HepG2 (cell line): Measurements from ENCODE around the gene C1QTNF9. TPM values are rescaled to one million over a fixed set of nuclear protein-coding genes. Genes with fewer than 3 reads are reported as not detected.

Source experiments
- ARID2 ChIP-seq: sonication (generic); formaldehyde crosslinking; IDR thresholded peaks from 2 replicates; pipeline ENCODE4 v1.8.1; 2022; ENCODE audit warnings: mild to moderate bottlenecking, missing genetic modification reagents, borderline replicate concordance
- EZH2 ChIP-seq: conservative IDR thresholded peaks from 2 replicates; pipeline ENCODE4 v1.6.1; 2012; ENCODE audit warnings: mild to moderate bottlenecking, low read depth, low read length, moderate library complexity
- GATAD2A ChIP-seq: IDR thresholded peaks from 2 replicates; pipeline ENCODE4 v1.6.1; 2016
- GPN1 ChIP-seq: sonication (generic); formaldehyde crosslinking; IDR thresholded peaks from 2 replicates; pipeline ENCODE4 v1.5.1; 2020; ENCODE audit warnings: missing genetic modification reagents, borderline replicate concordance
- HNF4G ChIP-seq, 2 experiments: sonication (generic) in 1 of 2; formaldehyde crosslinking in 1 of 2; IDR thresholded peaks; 2 replicates each; pipeline versions ENCODE4 v1.4.0 to v1.6.1; 2011 to 2020; ENCODE audit warnings: borderline replicate concordance in 2 of 2, low read depth in 2 of 2, mild to moderate bottlenecking in 2 of 2, low read length in 1 of 2, missing genetic modification reagents in 1 of 2, moderate library complexity in 1 of 2
- HOXA9 ChIP-seq: sonication (generic); formaldehyde crosslinking; IDR thresholded peaks from 2 replicates; pipeline ENCODE4 v1.8.1; 2022; ENCODE audit warnings: missing genetic modification reagents, mild to moderate bottlenecking, moderate library complexity, borderline replicate concordance
- MIER2 ChIP-seq: IDR thresholded peaks from 2 replicates; pipeline ENCODE4 v1.6.1; 2016; ENCODE audit warnings: missing biosample characterization, missing genetic modification reagents
- NCOA2 ChIP-seq: sonication (generic); formaldehyde crosslinking; IDR thresholded peaks from 2 replicates; pipeline ENCODE4 v1.8.0; 2022; ENCODE audit warnings: inconsistent platforms
- POGZ ChIP-seq: sonication (generic); formaldehyde crosslinking; IDR thresholded peaks from 2 replicates; pipeline ENCODE4 v1.4.0; 2020; ENCODE audit warnings: mild to moderate bottlenecking, missing genetic modification reagents
- SATB2 ChIP-seq: sonication (generic); formaldehyde crosslinking; IDR thresholded peaks from 2 replicates; pipeline ENCODE4 v1.5.0; 2020; ENCODE audit warnings: missing genetic modification reagents
- SIN3A ChIP-seq: IDR thresholded peaks from 2 replicates; pipeline ENCODE4 v1.6.1; 2011; ENCODE audit warnings: low read depth, mild to moderate bottlenecking, control low read depth, low read length, borderline replicate concordance
- SRY ChIP-seq: sonication (generic); formaldehyde crosslinking; IDR thresholded peaks from 2 replicates; pipeline ENCODE4 v1.8.0; 2022; ENCODE audit warnings: mild to moderate bottlenecking, missing genetic modification reagents
- SUZ12 ChIP-seq: fragments of 150-350 bp; IDR thresholded peaks from 2 replicates; pipeline ENCODE4 v1.6.1; 2014; ENCODE audit warnings: low read depth, low read length
- TAF15 ChIP-seq: fragments of 200-400 bp; formaldehyde crosslinking; IDR thresholded peaks from one replicate; pipeline ENCODE4 v1.6.1; 2018; ENCODE audit warnings: mild to moderate bottlenecking, low read depth, low read length; ENCODE audit not compliant: poor library complexity, severe bottlenecking
- TOE1 ChIP-seq: sonication (generic); formaldehyde crosslinking; IDR thresholded peaks from 2 replicates; pipeline ENCODE4 v1.4.0; 2020; ENCODE audit warnings: mild to moderate bottlenecking, missing genetic modification reagents
- ZNF773 ChIP-seq: sonication (generic); formaldehyde crosslinking; IDR thresholded peaks from 2 replicates; pipeline ENCODE4 v1.4.0; 2020; ENCODE audit warnings: missing genetic modification reagents, borderline replicate concordance
- ZZZ3 ChIP-seq: sonication (generic); formaldehyde crosslinking; IDR thresholded peaks from 2 replicates; pipeline ENCODE4 v1.4.0; 2020; ENCODE audit warnings: missing genetic modification reagents, mild to moderate bottlenecking, borderline replicate concordance
- polyA plus RNA-seq, 8 experiments: library from polyadenylated mRNA; depleted of rRNA in 3 of 8; stranded (reverse) in 7 of 8; unstranded in 1 of 8; fragments of >200 nt; fragmentation: Illumina TruSeq in 4 of 8; extraction: Trizol in 4 of 8; gene quantifications; 2 replicates each; pipeline versions ENCODE4 v1.2.1 to v1.2.3, GENCODE V29; 2011 to 2016; ENCODE audit warnings: low read depth in 4 of 8, missing spikeins in 1 of 8, mixed read lengths in 1 of 8; ENCODE audit not compliant: insufficient read depth in 1 of 8
- total RNA-seq, 5 experiments: library from RNA; depleted of rRNA; stranded (reverse); fragments of >200 nt; fragmentation: Illumina TruSeq; extraction: Trizol; gene quantifications; 2 replicates each; pipeline ENCODE4 v1.2.3, GENCODE V29; 2016; ENCODE audit warnings: low read depth in 1 of 5
- TF ChIP-seq, protein P1 (sequence below): sonication (generic); formaldehyde crosslinking; IDR thresholded peaks from 2 replicates; pipeline ENCODE4 v1.9.0; 2021; ENCODE audit warnings: missing genetic modification reagents, borderline replicate concordance
- TF ChIP-seq, protein P2 (sequence below): sonication (generic); formaldehyde crosslinking; IDR thresholded peaks from 2 replicates; pipeline ENCODE4 v1.4.0; 2020; ENCODE audit warnings: missing genetic modification reagents, borderline replicate concordance
- TF ChIP-seq, protein P3 (sequence below): IDR thresholded peaks from 2 replicates; pipeline ENCODE4 v1.6.1; 2016; ENCODE audit warnings: missing compliant biosample characterization, missing genetic modification reagents, borderline replicate concordance
- TF ChIP-seq, protein P4 (sequence below): sonication (generic); formaldehyde crosslinking; IDR thresholded peaks from 2 replicates; pipeline ENCODE4 v1.8.1; 2022; ENCODE audit warnings: mild to moderate bottlenecking, missing genetic modification reagents

The C1QTNF9 gene
- total and polyA plus RNA-seq, 2 of the 13 experiments (the other 11 are each of a cell fraction or from before 2014, with no cell fraction given) = not detected

DNA sequence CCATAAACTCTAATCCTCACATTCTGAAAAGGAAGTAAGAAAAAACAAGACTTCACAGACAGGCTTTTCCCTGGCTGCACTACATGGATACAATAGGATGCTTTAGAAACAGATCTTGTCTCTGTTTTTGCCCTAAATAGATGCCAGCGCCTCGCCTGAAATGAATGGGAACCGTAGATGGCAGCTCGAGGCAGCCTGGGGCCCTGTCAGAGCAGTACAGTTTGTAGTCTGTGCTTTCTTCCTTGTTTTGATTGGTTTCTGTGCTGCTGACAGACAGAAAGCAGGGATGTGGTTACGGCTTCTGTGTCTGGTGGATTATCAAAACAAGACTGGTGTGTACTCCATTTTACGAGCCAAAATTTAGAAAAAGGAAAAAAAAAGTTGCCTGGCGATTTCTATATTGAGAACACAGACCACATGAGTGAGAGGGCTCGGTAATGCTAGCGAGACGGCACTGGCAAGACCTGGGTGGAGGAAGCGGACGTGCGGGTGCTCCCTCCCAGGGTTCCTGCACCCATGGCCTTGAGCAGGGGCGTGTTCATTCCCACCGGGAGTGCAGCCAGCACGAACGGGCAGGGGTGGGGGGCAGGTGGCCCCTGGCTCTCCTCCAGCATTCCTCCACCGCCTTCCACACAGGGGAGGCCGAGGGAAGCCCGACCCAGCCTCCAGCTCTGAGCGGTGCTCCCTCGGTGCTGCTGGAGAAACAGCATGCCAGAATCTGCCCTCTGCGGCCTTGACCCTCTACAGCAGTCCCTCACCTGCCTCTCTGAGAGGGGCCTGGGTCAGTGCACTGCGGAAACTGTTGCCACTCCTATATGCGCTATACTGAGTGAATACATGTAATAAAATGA, 37.6 kb upstream of the C1QTNF9 start (continued):
- TF ChIP-seq EZH2 (no peak), SUZ12 (no peak), TAF15 (no peak), TOE1 (no peak), SRY (CRISPR knock-in tag) (no peak), ZNF773 (CRISPR knock-in tag) (no peak), SATB2 (CRISPR knock-in tag) (no peak), HNF4G (IDR thresholded peaks at IDR 0.05; ENCODE audit: borderline replicate concordance, low read depth, low read length) (no peak), HNF4G (CRISPR knock-in tag; IDR thresholded peaks at IDR 0.05; ENCODE audit: borderline replicate concordance, low read depth) (peak; percentile 24; the same call in 1 of the 2 replicates), POGZ (CRISPR knock-in tag) (peak; percentile 82), GPN1 (no peak), GATAD2A (CRISPR knock-in tag) (peak; percentile 79), ARID2 (no peak), ZZZ3 (CRISPR knock-in tag) (0 out of 2 replicates have a peak, but pooled peaks have one; percentile 27), MIER2 (no peak), HOXA9 (CRISPR knock-in tag) (no peak), NCOA2 (CRISPR knock-in tag) (0 out of 2 replicates have a peak, but pooled peaks have one; percentile 31), SIN3A (no peak)
- TF ChIP-seq, protein P1, sequence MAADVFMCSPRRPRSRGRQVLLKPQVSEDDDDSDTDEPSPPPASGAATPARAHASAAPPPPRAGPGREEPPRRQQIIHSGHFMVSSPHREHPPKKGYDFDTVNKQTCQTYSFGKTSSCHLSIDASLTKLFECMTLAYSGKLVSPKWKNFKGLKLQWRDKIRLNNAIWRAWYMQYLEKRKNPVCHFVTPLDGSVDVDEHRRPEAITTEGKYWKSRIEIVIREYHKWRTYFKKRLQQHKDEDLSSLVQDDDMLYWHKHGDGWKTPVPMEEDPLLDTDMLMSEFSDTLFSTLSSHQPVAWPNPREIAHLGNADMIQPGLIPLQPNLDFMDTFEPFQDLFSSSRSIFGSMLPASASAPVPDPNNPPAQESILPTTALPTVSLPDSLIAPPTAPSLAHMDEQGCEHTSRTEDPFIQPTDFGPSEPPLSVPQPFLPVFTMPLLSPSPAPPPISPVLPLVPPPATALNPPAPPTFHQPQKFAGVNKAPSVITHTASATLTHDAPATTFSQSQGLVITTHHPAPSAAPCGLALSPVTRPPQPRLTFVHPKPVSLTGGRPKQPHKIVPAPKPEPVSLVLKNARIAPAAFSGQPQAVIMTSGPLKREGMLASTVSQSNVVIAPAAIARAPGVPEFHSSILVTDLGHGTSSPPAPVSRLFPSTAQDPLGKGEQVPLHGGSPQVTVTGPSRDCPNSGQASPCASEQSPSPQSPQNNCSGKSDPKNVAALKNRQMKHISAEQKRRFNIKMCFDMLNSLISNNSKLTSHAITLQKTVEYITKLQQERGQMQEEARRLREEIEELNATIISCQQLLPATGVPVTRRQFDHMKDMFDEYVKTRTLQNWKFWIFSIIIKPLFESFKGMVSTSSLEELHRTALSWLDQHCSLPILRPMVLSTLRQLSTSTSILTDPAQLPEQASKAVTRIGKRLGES = no peak
- TF ChIP-seq, protein P2, sequence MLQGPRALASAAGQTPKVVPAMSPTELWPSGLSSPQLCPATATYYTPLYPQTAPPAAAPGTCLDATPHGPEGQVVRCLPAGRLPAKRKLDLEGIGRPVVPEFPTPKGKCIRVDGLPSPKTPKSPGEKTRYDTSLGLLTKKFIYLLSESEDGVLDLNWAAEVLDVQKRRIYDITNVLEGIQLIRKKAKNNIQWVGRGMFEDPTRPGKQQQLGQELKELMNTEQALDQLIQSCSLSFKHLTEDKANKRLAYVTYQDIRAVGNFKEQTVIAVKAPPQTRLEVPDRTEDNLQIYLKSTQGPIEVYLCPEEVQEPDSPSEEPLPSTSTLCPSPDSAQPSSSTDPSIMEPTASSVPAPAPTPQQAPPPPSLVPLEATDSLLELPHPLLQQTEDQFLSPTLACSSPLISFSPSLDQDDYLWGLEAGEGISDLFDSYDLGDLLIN (CRISPR knock-in tag) = no peak
- TF ChIP-seq, protein P3, sequence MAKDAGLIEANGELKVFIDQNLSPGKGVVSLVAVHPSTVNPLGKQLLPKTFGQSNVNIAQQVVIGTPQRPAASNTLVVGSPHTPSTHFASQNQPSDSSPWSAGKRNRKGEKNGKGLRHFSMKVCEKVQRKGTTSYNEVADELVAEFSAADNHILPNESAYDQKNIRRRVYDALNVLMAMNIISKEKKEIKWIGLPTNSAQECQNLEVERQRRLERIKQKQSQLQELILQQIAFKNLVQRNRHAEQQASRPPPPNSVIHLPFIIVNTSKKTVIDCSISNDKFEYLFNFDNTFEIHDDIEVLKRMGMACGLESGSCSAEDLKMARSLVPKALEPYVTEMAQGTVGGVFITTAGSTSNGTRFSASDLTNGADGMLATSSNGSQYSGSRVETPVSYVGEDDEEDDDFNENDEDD (CRISPR knock-in tag) = no peak
- TF ChIP-seq, protein P4, sequence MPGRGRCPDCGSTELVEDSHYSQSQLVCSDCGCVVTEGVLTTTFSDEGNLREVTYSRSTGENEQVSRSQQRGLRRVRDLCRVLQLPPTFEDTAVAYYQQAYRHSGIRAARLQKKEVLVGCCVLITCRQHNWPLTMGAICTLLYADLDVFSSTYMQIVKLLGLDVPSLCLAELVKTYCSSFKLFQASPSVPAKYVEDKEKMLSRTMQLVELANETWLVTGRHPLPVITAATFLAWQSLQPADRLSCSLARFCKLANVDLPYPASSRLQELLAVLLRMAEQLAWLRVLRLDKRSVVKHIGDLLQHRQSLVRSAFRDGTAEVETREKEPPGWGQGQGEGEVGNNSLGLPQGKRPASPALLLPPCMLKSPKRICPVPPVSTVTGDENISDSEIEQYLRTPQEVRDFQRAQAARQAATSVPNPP = 0 out of 2 replicates have a peak, but pooled peaks have one; percentile 42
